Gastrocnemius medialis (tissue), 4 donors: ENCODE measurements around the gene S100A4.

Experiments
- CTCF ChIP-seq, 5 experiments: fragments of 450-650 bp in 3 of 5; fragments of 200-600 bp in 2 of 5; sonication (generic) in 2 of 5; IDR thresholded peaks in 4 of 5; conservative IDR thresholded peaks in 1 of 5; 1 replicate in 4 of 5; 2 replicates in 1 of 5; pipeline ENCODE4 v1.5.1; 2016 to 2019; ENCODE audit warnings: antibody characterized with exemption in 5 of 5, mild to moderate bottlenecking in 3 of 5, moderate library complexity in 3 of 5
- POLR2A ChIP-seq, 2 donors: fragments of 450-650 bp; IDR thresholded peaks; one replicate each; pipeline ENCODE4 v1.6.1; 2017; ENCODE audit warnings: antibody characterized with exemption in 2 of 2, mild to moderate bottlenecking in 2 of 2, moderate library complexity in 2 of 2

- TF ChIP-seq CTCF (IDR thresholded peaks at IDR 0.05 in 4 of 5, conservative IDR thresholded peaks at IDR 0.05 in 1 of 5) (no peak), POLR2A (IDR thresholded peaks at IDR 0.05) (no peak)
Observed at GRCh38 chr1:153578936-153579335, 33.3 kb upstream of the S100A4 start.
